ENCODE results near the gene KCNQ1.

KCNQ1 gene

GRCh38 chr11:2828585-2829330 lies 383.9 kb downstream of the KCNQ1 start:
- H3K4me1 ChIP-seq (ENCODE audit: control insufficient read depth, insufficient read depth, low read length) = peaks cover 13% of the 10 kb centered on the region
- H3K9me3 ChIP-seq (ENCODE audit: control insufficient read depth, insufficient read depth, low read length) = 0 out of 2 replicates have a peak, but pooled peaks cover 7% of the 10 kb centered on the region
- peaks cover 40% of the 10 kb centered on the region for H3K27me3 ChIP-seq (ENCODE audit: control insufficient read depth, insufficient read depth, low read length)
- H3K9ac ChIP-seq (ENCODE audit: low read depth, low read length) = no peak overlapping the region
- no peak overlapping the region for H3K27ac ChIP-seq (ENCODE audit: low read depth, low read length)
- H3K4me3 ChIP-seq (ENCODE audit: low read depth, low read length) = no peak overlapping the region
- no peaks in the 10 kb centered on the region for H3K36me3 ChIP-seq (ENCODE audit: control insufficient read depth, insufficient read depth, low read length)

GRCh38 chr11:2830030-2830812 lies 385.4 kb downstream of the KCNQ1 start:
- Histone ChIP-seq H3K9ac (ENCODE audit: low read depth, low read length) (no peak overlapping the region), H3K9me3 (ENCODE audit: control insufficient read depth, insufficient read depth, low read length) (0 out of 2 replicates have a peak, but pooled peaks cover 7% of the 10 kb centered on the region), H3K4me1 (ENCODE audit: control insufficient read depth, insufficient read depth, low read length) (peaks cover 13% of the 10 kb centered on the region), H3K36me3 (ENCODE audit: control insufficient read depth, insufficient read depth, low read length) (no peaks in the 10 kb centered on the region), H3K4me3 (ENCODE audit: low read depth, low read length) (no peak overlapping the region), H3K27ac (ENCODE audit: low read depth, low read length) (no peak overlapping the region), H3K27me3 (ENCODE audit: control insufficient read depth, insufficient read depth, low read length) (peaks cover 39% of the 10 kb centered on the region)

DNA sequence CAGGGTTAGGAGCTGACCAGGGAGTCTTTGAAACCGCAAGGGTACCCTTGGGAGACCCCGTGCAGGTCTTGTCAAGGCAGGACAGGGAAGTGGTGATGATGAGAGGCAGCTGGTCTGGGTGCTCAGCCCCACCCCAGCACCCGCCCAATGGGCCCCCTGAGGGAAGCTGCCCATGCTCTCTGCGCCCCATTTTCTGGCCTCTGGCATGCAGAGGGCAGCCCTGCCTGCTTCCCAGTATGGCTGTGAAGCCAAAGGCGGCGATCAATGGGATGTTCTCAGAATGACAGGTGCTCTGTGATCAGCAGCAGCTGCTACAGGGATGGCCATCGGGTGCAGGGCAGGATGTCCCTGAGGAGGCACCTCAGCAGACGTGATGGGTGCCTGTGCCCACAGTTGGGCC lies 386.1 kb downstream of the KCNQ1 start:
- no peak overlapping the region for H3K4me3 ChIP-seq (ENCODE audit: low read depth, low read length)
- H3K36me3 ChIP-seq (ENCODE audit: control insufficient read depth, insufficient read depth, low read length) = no peaks in the 10 kb centered on the region
- 0 out of 2 replicates have a peak, but pooled peaks cover 7% of the 10 kb centered on the region for H3K9me3 ChIP-seq (ENCODE audit: control insufficient read depth, insufficient read depth, low read length)
- H3K4me1 ChIP-seq (ENCODE audit: control insufficient read depth, insufficient read depth, low read length) = peaks cover 9% of the 10 kb centered on the region
- H3K9ac ChIP-seq (ENCODE audit: low read depth, low read length) = no peak overlapping the region
- H3K27me3 ChIP-seq (ENCODE audit: control insufficient read depth, insufficient read depth, low read length) = peaks cover 33% of the 10 kb centered on the region
- no peak overlapping the region for H3K27ac ChIP-seq (ENCODE audit: low read depth, low read length)

- Histone ChIP-seq H3K4me1 (ENCODE audit: control insufficient read depth, insufficient read depth, low read length) (peaks cover 4% of the 10 kb centered on the region; the same call in 1 of the 2 replicates), H3K9ac (ENCODE audit: low read depth, low read length) (no peak overlapping the region), H3K27me3 (ENCODE audit: control insufficient read depth, insufficient read depth, low read length) (peaks cover 36% of the 10 kb centered on the region), H3K36me3 (ENCODE audit: control insufficient read depth, insufficient read depth, low read length) (no peaks in the 10 kb centered on the region), H3K4me3 (ENCODE audit: low read depth, low read length) (no peak overlapping the region), H3K9me3 (ENCODE audit: control insufficient read depth, insufficient read depth, low read length) (0 out of 2 replicates have a peak, but pooled peaks cover 7% of the 10 kb centered on the region), H3K27ac (ENCODE audit: low read depth, low read length) (no peak overlapping the region)
Measured at GRCh38 chr11:2831781-2832532, 387.1 kb downstream of the KCNQ1 start.

DNA sequence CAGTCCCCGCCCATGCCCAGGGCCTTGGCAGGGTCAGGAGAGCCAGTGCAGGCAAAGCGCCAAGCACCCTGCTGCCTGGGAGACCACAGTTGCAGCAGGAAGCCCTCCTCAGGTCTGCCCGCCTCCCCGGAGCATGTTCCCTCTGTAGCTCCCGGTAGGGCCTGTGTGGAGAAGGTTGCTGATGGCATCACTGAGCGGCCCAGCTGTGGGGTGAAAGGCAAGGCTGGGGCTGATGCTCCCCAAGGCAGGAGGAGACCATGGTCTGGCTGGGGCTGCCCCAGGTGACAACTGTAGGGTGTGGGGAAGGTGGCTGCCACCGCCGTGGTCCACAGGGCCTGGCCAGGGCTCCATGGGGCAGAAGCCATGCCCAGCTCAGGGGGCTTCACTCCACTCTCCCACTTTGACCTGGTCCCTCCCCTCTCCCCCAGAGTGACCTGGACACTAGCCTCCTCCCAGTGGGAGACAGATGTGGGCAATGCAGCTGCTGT lies 387.8 kb downstream of the KCNQ1 start:
- H3K27ac ChIP-seq (ENCODE audit: low read depth, low read length) = no peak overlapping the region

DNA sequence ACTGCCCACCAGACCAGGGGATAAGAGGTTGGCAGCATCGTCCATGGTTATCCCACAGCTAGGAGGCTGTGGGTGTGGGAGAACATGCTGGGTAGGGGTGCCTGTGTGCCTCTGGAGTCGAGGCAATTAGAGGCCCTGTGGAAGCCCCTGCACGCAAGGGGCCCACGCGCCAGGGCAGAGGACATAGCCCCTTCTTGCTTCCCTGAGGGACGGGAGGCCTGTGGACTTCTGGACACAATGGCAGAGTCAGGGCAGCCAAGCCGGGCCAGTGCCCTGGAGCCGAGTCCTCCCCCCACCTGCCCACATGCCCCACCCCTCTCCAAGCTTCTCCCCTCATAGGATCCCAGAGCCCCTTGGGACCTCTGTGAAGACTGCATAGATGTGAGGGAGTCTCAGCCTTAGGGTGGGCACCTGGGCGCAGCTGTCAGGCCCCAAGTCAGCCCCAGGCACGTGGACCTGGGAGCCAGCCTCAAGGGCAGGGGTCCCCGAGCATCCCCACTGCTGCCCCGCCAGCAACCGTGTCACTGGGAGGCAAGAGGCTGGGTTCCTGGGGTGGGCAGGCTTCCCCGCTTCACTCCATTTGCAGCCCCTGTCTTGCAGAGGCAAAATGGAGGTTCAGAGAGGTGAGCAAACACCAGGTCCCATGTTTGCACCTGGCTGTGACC lies 388.4 kb downstream of the KCNQ1 start:
- Histone ChIP-seq H3K27ac (ENCODE audit: low read depth, low read length) (no peak overlapping the region), H3K27me3 (ENCODE audit: control insufficient read depth, insufficient read depth, low read length) (peaks cover 30% of the 10 kb centered on the region), H3K9ac (ENCODE audit: low read depth, low read length) (no peak overlapping the region), H3K4me3 (ENCODE audit: low read depth, low read length) (no peak overlapping the region), H3K4me1 (ENCODE audit: control insufficient read depth, insufficient read depth, low read length) (peaks cover 9% of the 10 kb centered on the region; the same call in 1 of the 2 replicates), H3K9me3 (ENCODE audit: control insufficient read depth, insufficient read depth, low read length) (0 out of 2 replicates have a peak, but pooled peaks cover 7% of the 10 kb centered on the region), H3K36me3 (ENCODE audit: control insufficient read depth, insufficient read depth, low read length) (no peaks in the 10 kb centered on the region)

More for the DNA sequence above, 387.8 kb downstream of the KCNQ1 start:
- no peak overlapping the region for H3K4me3 ChIP-seq (ENCODE audit: low read depth, low read length)
- H3K36me3 ChIP-seq (ENCODE audit: control insufficient read depth, insufficient read depth, low read length) = no peaks in the 10 kb centered on the region
- H3K9me3 ChIP-seq (ENCODE audit: control insufficient read depth, insufficient read depth, low read length) = 0 out of 2 replicates have a peak, but pooled peaks cover 7% of the 10 kb centered on the region
- H3K9ac ChIP-seq (ENCODE audit: low read depth, low read length) = no peak overlapping the region
- peaks cover 9% of the 10 kb centered on the region; the same call in 1 of the 2 replicates for H3K4me1 ChIP-seq (ENCODE audit: control insufficient read depth, insufficient read depth, low read length)
- H3K27me3 ChIP-seq (ENCODE audit: control insufficient read depth, insufficient read depth, low read length) = peaks cover 36% of the 10 kb centered on the region

- Histone ChIP-seq H3K27ac (ENCODE audit: low read depth, low read length) (no peak overlapping the region), H3K27me3 (ENCODE audit: control insufficient read depth, insufficient read depth, low read length) (peaks cover 24% of the 10 kb centered on the region), H3K36me3 (ENCODE audit: control insufficient read depth, insufficient read depth, low read length) (no peaks in the 10 kb centered on the region), H3K4me3 (ENCODE audit: low read depth, low read length) (no peak overlapping the region), H3K9ac (ENCODE audit: low read depth, low read length) (no peak overlapping the region), H3K9me3 (ENCODE audit: control insufficient read depth, insufficient read depth, low read length) (0 out of 2 replicates have a peak, but pooled peaks cover 7% of the 10 kb centered on the region), H3K4me1 (ENCODE audit: control insufficient read depth, insufficient read depth, low read length) (peaks cover 9% of the 10 kb centered on the region; the same call in 1 of the 2 replicates)
Measured at GRCh38 chr11:2833716-2834502, 389.1 kb downstream of the KCNQ1 start.

- H3K4me1 ChIP-seq (ENCODE audit: control insufficient read depth, insufficient read depth, low read length) = peaks cover 9% of the 10 kb centered on the region; the same call in 1 of the 2 replicates
- H3K9ac ChIP-seq (ENCODE audit: low read depth, low read length) = no peak overlapping the region
- no peaks in the 10 kb centered on the region for H3K9me3 ChIP-seq (ENCODE audit: control insufficient read depth, insufficient read depth, low read length)
- H3K27me3 ChIP-seq (ENCODE audit: control insufficient read depth, insufficient read depth, low read length) = peaks cover 18% of the 10 kb centered on the region; the same call in 1 of the 2 replicates
- no peaks in the 10 kb centered on the region for H3K36me3 ChIP-seq (ENCODE audit: control insufficient read depth, insufficient read depth, low read length)
- H3K4me3 ChIP-seq (ENCODE audit: low read depth, low read length) = no peak overlapping the region
- H3K27ac ChIP-seq (ENCODE audit: low read depth, low read length) = no peak overlapping the region
Measured at GRCh38 chr11:2834503-2835273, 389.9 kb downstream of the KCNQ1 start.

DNA sequence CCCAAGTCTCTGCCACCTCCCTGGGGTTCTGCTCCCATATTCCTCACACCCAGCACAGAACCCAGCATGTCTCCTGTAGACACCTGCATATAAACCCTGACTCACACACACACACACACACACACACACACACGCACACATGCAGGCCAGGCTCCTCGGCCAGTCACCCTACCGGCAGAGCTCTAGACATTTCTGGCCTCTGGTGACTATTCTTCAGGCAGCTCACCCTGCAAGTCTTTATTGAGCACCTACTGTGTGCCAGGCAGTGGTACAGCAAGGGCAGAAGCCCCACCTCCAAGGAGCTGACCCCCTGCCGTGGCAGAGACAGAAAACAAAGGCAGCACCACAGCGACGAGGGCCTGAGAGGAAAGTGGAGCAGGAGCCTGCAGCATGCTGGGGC lies 390.5 kb downstream of the KCNQ1 start:
- peaks cover 9% of the 10 kb centered on the region; the same call in 1 of the 2 replicates for H3K4me1 ChIP-seq (ENCODE audit: control insufficient read depth, insufficient read depth, low read length)
- H3K36me3 ChIP-seq (ENCODE audit: control insufficient read depth, insufficient read depth, low read length) = no peaks in the 10 kb centered on the region
- H3K4me3 ChIP-seq (ENCODE audit: low read depth, low read length) = no peak overlapping the region
- no peak overlapping the region for H3K9ac ChIP-seq (ENCODE audit: low read depth, low read length)
- no peak overlapping the region for H3K27ac ChIP-seq (ENCODE audit: low read depth, low read length)
- no peaks in the 10 kb centered on the region for H3K9me3 ChIP-seq (ENCODE audit: control insufficient read depth, insufficient read depth, low read length)
- peaks cover 21% of the 10 kb centered on the region; the same call in 1 of the 2 replicates for H3K27me3 ChIP-seq (ENCODE audit: control insufficient read depth, insufficient read depth, low read length)
